Brain microvascular endothelial cell (primary cell): ENCODE data around the gene RPS17.

Source experiments
- DNase-seq: peaks from one replicate; pipeline ENCODE4 v3.0.0-alpha.2; 2020
- H3K27ac ChIP-seq: fragments of 250-450 bp; sonication (Bioruptor Pico); 2 replicates; pipeline ENCODE4 v1.5.1; 2020; ENCODE audit warnings: mild to moderate bottlenecking, moderate library complexity
- H3K27me3 ChIP-seq: fragments of 250-450 bp; sonication (Bioruptor Pico); replicated peaks from 2 replicates; pipeline ENCODE4 v1.5.1; 2020; ENCODE audit warnings: mild to moderate bottlenecking
- H3K36me3 ChIP-seq: fragments of 250-450 bp; sonication (Bioruptor Pico); replicated peaks from 2 replicates; pipeline ENCODE4 v1.5.1; 2020; ENCODE audit warnings: mild to moderate bottlenecking
- H3K4me3 ChIP-seq: 2 replicates; pipeline ENCODE4 v1.5.1; 2011; ENCODE audit warnings: low read depth, mild to moderate bottlenecking, control low read depth, low read length, moderate library complexity
- CTCF ChIP-seq: IDR thresholded peaks from 2 replicates; pipeline ENCODE4 v1.5.1; 2011; ENCODE audit warnings: low read depth, mild to moderate bottlenecking, moderate library complexity, low read length, control low read depth, inconsistent platforms; ENCODE audit errors: missing control alignments
- in situ Hi-C: cut with HindIII; loops from 2 replicates; pipeline ENCODE4 v1.10.0; 2017; ENCODE audit warnings: low sequenced_read_pairs, low pct_ligation_motif_present

Gene RPS17

GRCh38 chr15:82553846-82554245 lies 13.6 kb upstream of the RPS17 start:
- H3K27ac ChIP-seq = no peak overlapping the region
- DNase-seq = no peak
- no peaks in the 10 kb centered on the region for H3K27me3 ChIP-seq
- no peak for TF ChIP-seq CTCF
- no peak overlapping the region for H3K4me3 ChIP-seq
- no peaks in the 10 kb centered on the region for H3K36me3 ChIP-seq
- in situ Hi-C loops = no loop called here

GRCh38 chr15:82552861-82553260 lies 12.6 kb upstream of the RPS17 start:
- H3K36me3 ChIP-seq = no peaks in the 10 kb centered on the region

GRCh38 chr15:82551646-82552247 lies 11.5 kb upstream of the RPS17 start:
- Histone ChIP-seq H3K36me3 (no peaks in the 10 kb centered on the region), H3K27me3 (no peaks in the 10 kb centered on the region), H3K27ac (no peak overlapping the region), H3K4me3 (no peak overlapping the region)
- in situ Hi-C loops = no loop called here
- DNase-seq = no peak
- no peak for TF ChIP-seq CTCF

More at GRCh38 chr15:82552861-82553260, 12.6 kb upstream of the RPS17 start:
- no peak overlapping the region for H3K4me3 ChIP-seq
- no peak for TF ChIP-seq CTCF
- no peak for DNase-seq
- H3K27ac ChIP-seq = no peak overlapping the region
- in situ Hi-C loops = no loop called here
- H3K27me3 ChIP-seq = no peaks in the 10 kb centered on the region

- in situ Hi-C loops = no loop called here
- Histone ChIP-seq H3K36me3 (no peaks in the 10 kb centered on the region), H3K4me3 (no peak overlapping the region), H3K27ac (no peak overlapping the region), H3K27me3 (no peaks in the 10 kb centered on the region)
- no peak for TF ChIP-seq CTCF
- no peak for DNase-seq
Measured at GRCh38 chr15:82549199-82549665, 9.0 kb upstream of the RPS17 start.

- Histone ChIP-seq H3K27me3 (no peaks in the 10 kb centered on the region), H3K4me3 (no peak overlapping the region), H3K27ac (no peak overlapping the region), H3K36me3 (no peaks in the 10 kb centered on the region)
- in situ Hi-C loops = no loop called here
- TF ChIP-seq CTCF = no peak
- DNase-seq = no peak
Measured at GRCh38 chr15:82548700-82549099, 8.4 kb upstream of the RPS17 start.

GRCh38 chr15:82545478-82545877 lies 5.2 kb upstream of the RPS17 start:
- in situ Hi-C loops = no loop called here
- no peaks in the 10 kb centered on the region for H3K36me3 ChIP-seq
- no peak for DNase-seq
- H3K27me3 ChIP-seq = no peaks in the 10 kb centered on the region
- TF ChIP-seq CTCF = no peak
- no peak overlapping the region for H3K27ac ChIP-seq
- no peak overlapping the region for H3K4me3 ChIP-seq
